Measurements from ENCODE around the gene MCC. TPM values are rescaled to one million over a fixed set of nuclear protein-coding genes. Genes with fewer than 3 reads are reported as not detected.

Gene MCC
- total and polyA plus RNA-seq, 4 donors, result 9.0 to 47.3 (median 14.7) TPM

- WGBS, result 6% methylated on average over 23 of the region's 23 CpGs
- no peaks in the 10 kb centered on the region for H3K9me3 ChIP-seq (ENCODE audit: control insufficient read depth in 4 of 4, low read length in 3 of 4)
- peak overlapping the region; percentile 89 to 98 (median 96) for H3K4me3 ChIP-seq (ENCODE audit: low read depth in 1 of 3, low read length in 3 of 3)
- peak overlapping the region; percentile 51 to 79 for H3K9ac ChIP-seq (ENCODE audit: low read depth in 1 of 2, low read length in 2 of 2)
- DNase-seq (ENCODE audit: low spot score), result no peak
- peak overlapping the region; percentile 84 to 87 for H3K27ac ChIP-seq (ENCODE audit: low read depth in 1 of 2, low read length in 2 of 2)
- H3K4me1 ChIP-seq (ENCODE audit: control insufficient read depth in 4 of 4, insufficient read depth in 4 of 4, low read length in 3 of 4), result peaks cover 0 to 27% (median 20%) of the 10 kb centered on the region in 4 donors
- peak; percentile 21 for TF ChIP-seq REST (IDR thresholded peaks at IDR 0.05)
- no peak for TF ChIP-seq CTCF (IDR thresholded peaks at IDR 0.05; ENCODE audit: low read depth, low read length, missing input control)
- TF ChIP-seq HNF4G (IDR thresholded peaks at IDR 0.05), result no peak
- H3K27me3 ChIP-seq (ENCODE audit: control insufficient read depth in 4 of 4, insufficient read depth in 4 of 4, low read length in 3 of 4), result no peaks in the 10 kb centered on the region
- no peaks in the 10 kb centered on the region for H3K36me3 ChIP-seq (ENCODE audit: control insufficient read depth in 4 of 4, insufficient read depth in 3 of 4, low read depth in 1 of 4, low read length in 3 of 4)
These were observed 194.9 kb downstream of the MCC start for GRCh38 chr5:113293068-113293974.

GRCh38 chr5:113292462-113292861 lies 195.8 kb downstream of the MCC start:
- peak overlapping the region in 1 of 2 donors; percentile 39 for H3K9ac ChIP-seq (ENCODE audit: low read depth in 1 of 2, low read length in 2 of 2)
- no peaks in the 10 kb centered on the region for H3K9me3 ChIP-seq (ENCODE audit: control insufficient read depth in 4 of 4, low read length in 3 of 4)
- no peak for TF ChIP-seq JUND (IDR thresholded peaks at IDR 0.05)
- no peak for TF ChIP-seq FOXA1 (IDR thresholded peaks at IDR 0.05)
- TF ChIP-seq RXRA (IDR thresholded peaks at IDR 0.05), result no peak
- TF ChIP-seq CTCF (IDR thresholded peaks at IDR 0.05; ENCODE audit: low read depth, low read length, missing input control), result no peak
- peak; percentile 70 for TF ChIP-seq REST (IDR thresholded peaks at IDR 0.05)
- no peaks in the 10 kb centered on the region for H3K36me3 ChIP-seq (ENCODE audit: control insufficient read depth in 4 of 4, insufficient read depth in 3 of 4, low read depth in 1 of 4, low read length in 3 of 4)
- DNase-seq (ENCODE audit: low spot score), result no peak
- WGBS, result 42% methylated on average over 3 of the region's 3 CpGs
- no peak overlapping the region for H3K27ac ChIP-seq (ENCODE audit: low read depth in 1 of 2, low read length in 2 of 2)
- H3K4me3 ChIP-seq (ENCODE audit: low read depth in 1 of 3, low read length in 3 of 3), result peak overlapping the region; percentile 89 to 98 (median 96)
- H3K4me1 ChIP-seq (ENCODE audit: control insufficient read depth in 4 of 4, insufficient read depth in 4 of 4, low read length in 3 of 4), result peaks cover 0 to 27% (median 20%) of the 10 kb centered on the region in 4 donors
- no peaks in the 10 kb centered on the region for H3K27me3 ChIP-seq (ENCODE audit: control insufficient read depth in 4 of 4, insufficient read depth in 4 of 4, low read length in 3 of 4)

Measured in liver (tissue), 9 donors.